GM21825 (cell line): ENCODE results near the gene TMTC2.
"Not testable (repeated sequence)": the region's sequence is repeated elsewhere in the genome, so short reads cannot be mapped to it uniquely, and the experiment has no call there.

Experiments used
- ATAC-seq: cut with Tn5 transposase; IDR thresholded peaks from one replicate; pipeline ENCODE4 v1.9.1; 2021; ENCODE audit warnings: mild to moderate bottlenecking, moderate library complexity; ENCODE audit not compliant: unreplicated experiment

The TMTC2 gene

DNA sequence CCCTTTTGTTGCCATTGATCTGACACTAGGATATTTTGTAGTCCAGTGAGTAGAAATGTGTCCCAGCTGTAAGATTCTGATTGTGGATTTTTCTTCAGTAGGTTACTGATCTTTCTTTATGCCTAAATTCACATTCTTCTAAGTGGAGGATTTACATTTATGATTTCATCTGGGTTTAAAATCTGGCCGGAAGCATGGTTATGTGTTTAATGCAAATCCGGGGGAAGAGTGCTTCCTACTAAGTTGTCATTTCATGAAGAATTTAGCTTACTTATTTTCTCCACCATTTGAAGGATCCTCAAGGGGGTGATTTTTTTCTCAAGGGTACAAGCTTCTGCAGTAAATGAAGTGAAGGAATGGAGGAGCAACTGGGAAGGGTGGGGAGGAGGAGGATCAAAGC, 96.7 kb downstream of the TMTC2 start:
- no peak for ATAC-seq

GRCh38 chr12:82787016-82787415, 100.3 kb downstream of the TMTC2 start:
- ATAC-seq, result no peak

GRCh38 chr12:82788594-82788993, 101.9 kb downstream of the TMTC2 start:
- no peak for ATAC-seq

GRCh38 chr12:82789674-82790073, 103.0 kb downstream of the TMTC2 start:
- no peak for ATAC-seq

DNA sequence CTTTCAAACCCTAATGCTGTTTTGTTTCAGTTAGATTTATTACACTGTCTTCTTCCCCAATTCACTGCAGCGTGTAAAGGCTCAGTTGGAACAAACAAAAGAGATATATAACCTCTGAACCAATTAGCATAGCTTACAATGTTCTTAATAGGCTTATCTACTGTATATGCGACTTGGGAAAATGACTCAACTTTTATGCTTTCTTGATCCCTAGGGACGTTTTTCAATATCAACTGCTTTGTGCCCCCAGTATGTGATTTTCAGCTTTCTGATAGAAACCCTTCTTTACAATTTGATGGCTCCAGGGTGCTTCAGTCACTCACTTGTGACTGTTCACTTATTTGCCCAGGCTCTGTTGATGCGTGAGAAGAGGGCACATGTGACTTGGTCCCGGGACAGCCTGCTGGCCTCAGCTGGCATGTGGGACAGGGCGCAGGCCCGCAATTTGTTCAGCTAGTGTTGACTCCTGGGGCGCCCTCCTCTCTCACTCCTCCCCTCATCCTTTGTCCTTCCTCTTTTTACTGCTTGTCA, 107.1 kb downstream of the TMTC2 start:
- no peak for ATAC-seq

DNA sequence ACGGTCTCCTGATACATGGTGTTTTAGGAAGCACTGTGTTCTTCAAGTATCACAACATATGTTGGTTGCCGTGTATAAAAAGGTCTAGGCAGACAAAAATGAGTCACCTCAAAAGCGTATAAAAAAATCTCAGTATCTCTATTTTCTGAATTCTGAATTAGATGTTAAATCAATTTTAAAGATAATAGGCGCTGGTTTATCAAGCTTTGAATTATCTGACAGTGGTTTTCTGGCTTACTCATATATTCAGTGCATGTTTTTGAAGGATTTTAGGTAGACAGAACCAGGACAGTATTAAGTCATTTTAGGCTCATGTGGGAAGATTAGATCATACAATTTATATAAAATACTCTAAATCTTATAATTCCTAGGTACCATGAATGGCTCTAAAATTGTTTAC, 110.8 kb downstream of the TMTC2 start:
- ATAC-seq, result no peak

DNA sequence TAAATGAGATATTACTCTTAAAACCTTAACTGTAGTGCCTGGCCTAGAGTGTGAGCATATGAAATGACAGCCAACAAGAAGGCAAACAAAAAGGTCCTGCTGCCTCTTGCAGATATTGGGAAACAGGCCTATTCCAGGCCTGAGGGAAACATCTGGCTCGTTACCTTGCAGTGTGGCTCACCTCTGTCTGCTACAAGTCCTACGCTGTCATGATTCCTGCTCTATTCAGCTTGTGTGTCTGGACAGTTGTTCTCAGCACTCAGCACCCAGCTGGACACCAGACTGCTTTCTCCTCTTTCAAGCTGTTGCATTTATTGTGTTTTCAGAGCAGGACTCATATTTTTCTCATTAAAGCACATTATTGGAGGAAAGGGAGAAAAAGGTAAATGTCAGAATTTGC, 113.5 kb downstream of the TMTC2 start:
- no peak for ATAC-seq

- no peak for ATAC-seq
Measured at GRCh38 chr12:82801951-82802610, 115.4 kb downstream of the TMTC2 start.

DNA sequence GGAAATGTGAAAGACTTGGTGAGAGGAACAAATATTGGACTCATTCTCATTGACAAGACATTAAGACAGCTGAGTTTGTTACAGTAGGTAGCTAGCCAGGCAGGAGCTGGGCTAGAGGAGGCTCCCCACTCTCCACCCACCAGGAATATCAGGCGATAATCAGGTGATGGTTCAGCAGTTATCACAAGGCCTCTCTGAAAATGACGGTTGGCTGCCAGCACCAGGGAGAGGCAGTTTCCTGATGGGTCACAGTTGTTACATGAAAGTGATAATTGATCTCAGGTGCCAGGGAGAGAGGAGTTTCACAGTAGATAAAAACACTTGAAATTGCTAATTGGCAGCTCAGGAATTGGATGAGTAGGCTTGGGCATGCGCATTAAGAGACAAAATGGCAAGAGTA, 116.5 kb downstream of the TMTC2 start:
- no peak for ATAC-seq

- ATAC-seq, result no peak
Measured at GRCh38 chr12:82804601-82805000, 117.9 kb downstream of the TMTC2 start.

DNA sequence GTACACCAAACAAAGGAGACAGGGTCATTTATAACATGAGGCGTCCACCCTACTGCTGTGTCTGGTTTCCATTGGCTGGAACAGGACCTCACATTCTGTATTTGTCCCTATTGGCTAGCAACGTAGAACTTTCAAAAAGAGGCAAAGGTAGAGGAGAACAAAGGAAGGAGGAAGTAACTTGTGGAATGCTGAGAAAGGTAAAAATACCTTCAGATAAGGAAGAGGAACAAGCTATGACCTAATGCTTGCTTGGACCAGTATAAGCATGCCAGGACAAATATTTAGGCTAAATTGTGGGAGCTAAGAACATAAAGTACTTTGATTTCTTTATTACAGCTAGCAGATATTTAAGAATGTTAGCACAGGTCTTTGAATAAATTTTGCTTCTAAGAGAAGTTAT, 118.3 kb downstream of the TMTC2 start:
- not testable (repeated sequence) for ATAC-seq

- ATAC-seq, result no peak
Measured at GRCh38 chr12:82805812-82806497, 119.2 kb downstream of the TMTC2 start.

GRCh38 chr12:82807132-82807737, 120.5 kb downstream of the TMTC2 start:
- no peak for ATAC-seq

DNA sequence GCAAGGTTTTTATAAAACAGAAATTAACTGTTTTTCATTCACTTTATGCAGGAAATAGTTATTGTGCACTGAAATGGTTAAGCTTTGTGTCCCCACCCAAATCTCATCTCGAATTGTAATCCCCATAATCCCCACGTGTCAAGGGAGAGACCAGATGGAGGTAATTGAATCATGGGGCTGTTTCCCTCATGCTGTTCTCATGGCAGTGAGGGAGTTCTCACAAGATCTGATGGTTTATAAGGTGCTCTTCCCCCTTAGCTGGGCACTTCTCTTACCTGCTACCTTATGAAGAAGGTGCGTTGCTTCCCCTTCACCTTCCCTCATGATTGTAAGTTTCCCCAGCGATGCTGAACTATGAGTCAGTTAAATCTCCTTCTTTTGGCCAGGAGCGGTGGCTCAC, 123.9 kb downstream of the TMTC2 start:
- no peak for ATAC-seq

DNA sequence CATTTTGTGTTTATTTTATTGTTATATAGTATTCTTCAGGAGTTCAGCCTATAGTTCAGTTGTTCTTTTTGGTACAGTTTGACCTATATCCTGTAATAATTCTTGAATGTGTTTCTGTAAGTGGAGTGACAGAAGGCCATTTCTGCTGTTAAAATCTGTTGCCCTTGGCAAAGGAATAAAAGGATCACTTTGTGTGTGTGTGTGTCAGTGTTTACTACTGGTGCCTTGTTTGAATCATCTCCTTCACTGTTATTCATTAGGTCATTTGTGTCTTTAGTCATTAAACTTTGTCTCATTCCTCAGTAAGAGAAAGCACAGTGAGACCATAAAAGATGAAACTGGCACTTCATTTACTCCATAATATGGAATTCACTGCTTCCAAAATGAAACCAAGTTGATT, 130.7 kb downstream of the TMTC2 start:
- ATAC-seq, result no peak

GRCh38 chr12:82818271-82819035, 131.7 kb downstream of the TMTC2 start:
- ATAC-seq, result no peak

DNA sequence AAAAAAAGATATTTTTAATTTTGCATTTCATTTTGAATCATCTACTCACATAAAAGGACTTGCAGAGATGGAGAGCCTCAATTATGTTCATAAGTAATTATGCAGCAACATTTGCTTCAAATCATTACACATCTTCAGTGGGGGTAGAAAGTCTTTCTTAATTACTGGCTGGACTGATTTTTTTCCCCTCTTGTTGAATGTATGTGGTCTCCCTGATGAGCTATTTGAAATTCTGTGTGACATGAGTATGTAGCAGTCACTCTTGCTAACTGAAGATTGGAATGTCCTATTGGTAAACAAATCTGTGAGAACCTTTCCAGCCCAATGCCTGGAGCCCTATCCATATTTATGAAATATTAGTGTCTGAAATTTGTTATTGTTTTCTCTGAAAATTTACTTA, 139.8 kb downstream of the TMTC2 start:
- ATAC-seq, result no peak

DNA sequence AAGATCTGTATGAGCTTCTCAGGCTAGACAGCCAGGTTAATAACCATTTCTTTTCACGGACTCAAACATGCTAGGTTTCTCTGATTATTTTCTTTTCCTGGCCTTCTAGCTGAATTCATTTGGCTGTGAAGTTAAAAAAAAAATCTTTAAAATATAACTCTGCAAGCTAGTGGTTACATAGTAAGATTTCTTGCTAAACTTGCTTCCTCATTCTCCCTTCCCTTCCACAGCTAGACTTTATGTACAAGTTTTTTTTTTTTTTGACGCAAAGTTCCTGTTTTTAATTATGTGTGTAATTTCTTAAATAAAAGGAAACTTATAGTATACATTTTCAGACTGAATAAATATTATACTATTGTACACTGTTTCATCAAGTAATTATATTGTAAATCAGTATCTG, 145.4 kb downstream of the TMTC2 start:
- ATAC-seq, result no peak

GRCh38 chr12:82832981-82833380, 146.3 kb downstream of the TMTC2 start:
- ATAC-seq, result no peak

DNA sequence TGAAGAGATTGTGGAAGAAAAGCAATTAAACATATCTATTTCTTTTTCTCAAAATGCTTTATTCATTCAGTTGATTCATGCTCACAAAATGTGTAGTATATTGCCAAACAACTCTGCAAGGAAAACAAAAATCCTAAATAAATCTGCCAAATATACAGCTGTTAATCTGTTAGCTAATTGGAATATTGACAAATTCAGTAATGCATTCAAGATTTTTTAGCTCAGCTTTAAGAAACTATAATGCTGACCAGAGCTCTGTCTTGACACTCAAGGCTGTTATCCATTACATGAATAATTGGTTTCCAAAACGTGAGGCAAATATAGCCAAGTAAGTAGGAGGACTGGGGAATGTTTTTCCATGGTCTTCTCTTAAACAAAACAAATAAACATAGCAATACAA, 146.8 kb downstream of the TMTC2 start:
- ATAC-seq, result no peak

DNA sequence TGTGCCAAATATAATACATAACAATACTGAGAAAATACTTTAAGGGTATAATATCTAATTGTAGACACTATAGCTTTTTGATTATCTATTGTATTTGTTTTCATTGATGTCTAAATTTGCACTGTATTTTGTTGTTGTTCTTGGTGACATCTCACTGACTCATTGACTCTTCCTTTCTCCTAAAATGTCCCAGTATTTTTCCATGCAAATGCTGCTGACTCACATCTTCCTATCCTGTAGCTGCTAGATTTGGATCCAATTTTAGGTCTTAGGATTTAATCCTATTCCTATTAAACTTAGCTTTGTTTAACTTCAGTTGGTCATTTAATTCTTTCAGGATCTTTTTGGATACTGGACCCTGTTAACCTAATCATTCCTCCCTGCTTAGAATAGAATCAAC, 148.5 kb downstream of the TMTC2 start:
- ATAC-seq, result no peak
